Esophagus squamous epithelium (tissue), 4 donors: Measurements from ENCODE around the gene ZDHHC19.

Experiments
- CTCF ChIP-seq, 6 experiments: fragments of 450-650 bp in 4 of 6; fragments of 200-600 bp in 2 of 6; sonication (generic) in 2 of 6; IDR thresholded peaks; one replicate each; pipeline ENCODE4 v1.5.1; 2016 to 2019; ENCODE audit warnings: antibody characterized with exemption in 6 of 6, mild to moderate bottlenecking in 4 of 6, moderate library complexity in 4 of 6
- POLR2A ChIP-seq, 4 donors: fragments of 450-650 bp; IDR thresholded peaks; one replicate each; pipeline ENCODE4 v1.6.1; 2017; ENCODE audit warnings: antibody characterized with exemption in 4 of 4, mild to moderate bottlenecking in 4 of 4, moderate library complexity in 3 of 4

GRCh38 chr3:196220991-196221390 is 9.8 kb upstream of the ZDHHC19 start:
- TF ChIP-seq CTCF (IDR thresholded peaks at IDR 0.05) (no peak), POLR2A (IDR thresholded peaks at IDR 0.05) (no peak)
